Activated CD4-positive, alpha-beta T cell treated with anti-CD3 and anti-CD28 coated beads for 36 hours (primary cell): ENCODE data around the gene BBS9. TPM values are rescaled to one million over a fixed set of nuclear protein-coding genes. Genes with fewer than 3 reads are reported as not detected.
"Not testable (repeated sequence)": the region's sequence is repeated elsewhere in the genome, so short reads cannot be mapped to it uniquely, and the experiment has no call there.

Experiments
- ATAC-seq: fragments of 200-7000 bp; cut with Tn5 transposase; one replicate; pipeline ENCODE4 v1.10.0; 2021; ENCODE audit warnings: mild to moderate bottlenecking, moderate library complexity
- CTCF ChIA-PET: fragments of 350-600 bp; sonication (Branson Sonifier 250); formaldehyde crosslinking; loops from one replicate; lab custom pipeline; 2021; ENCODE audit warnings: antibody characterized with exemption; lab: Charles Lee
- POLR2A ChIA-PET: fragments of 350-600 bp; sonication (Branson Sonifier 250); formaldehyde crosslinking; loops from one replicate; lab custom pipeline; 2021; ENCODE audit warnings: antibody characterized with exemption, inconsistent platforms; lab: Charles Lee
- DNase-seq: peaks from one replicate; pipeline ENCODE4 v3.0.0-alpha.2; 2020
- H3K27ac Mint-ChIP-seq: one replicate; pipeline ENCODE4 v1.8.0; 2021; ENCODE audit warnings: mixed read lengths
- H3K27me3 Mint-ChIP-seq: one replicate; pipeline ENCODE4 v1.8.0; 2021; ENCODE audit warnings: mixed read lengths
- H3K36me3 Mint-ChIP-seq: one replicate; pipeline ENCODE4 v1.8.0; 2021; ENCODE audit warnings: low read depth, mixed read lengths
- H3K4me1 Mint-ChIP-seq: one replicate; pipeline ENCODE4 v1.8.0; 2021; ENCODE audit warnings: mixed read lengths
- H3K4me3 Mint-ChIP-seq: one replicate; pipeline ENCODE4 v1.8.0; 2021; ENCODE audit warnings: mild to moderate bottlenecking, moderate library complexity, mixed read lengths
- H3K9me3 Mint-ChIP-seq: one replicate; pipeline ENCODE4 v1.8.0; 2021; ENCODE audit warnings: low read depth, mixed read lengths
- intact Hi-C, 2 experiments: fragments of 100-400 bp; cut with DNase I in 1 of 2; cut with micrococcal nuclease in 1 of 2; formaldehyde crosslinking; loops; one replicate each; pipeline versions ENCODE4 v1.14.2 to v1.15.1; 2022 to 2024; cut with DNase I, micrococcal nuclease
- total RNA-seq, 2 experiments: library from RNA; stranded (reverse); gene quantifications; one replicate each; pipeline ENCODE4 v1.2.3, GENCODE V29; 2021

Gene BBS9
- 1 to 10 TPM; 4.1 to 9.9 TPM for total RNA-seq

- Mint-ChIP-seq H3K4me3 (peak within 1 kb of the TSS; percentile 95), H3K4me1 (peaks cover 16% of the 10 kb centered on the region), H3K9me3 (no peaks in the 10 kb centered on the region), H3K27me3 (no peaks in the 10 kb centered on the region), H3K27ac (peak within 1 kb of the TSS; percentile 89), H3K36me3 (peaks cover 3% of the 10 kb centered on the region)
- POLR2A ChIA-PET, result no interaction called here
- intact Hi-C loops, result loop anchor here (1.0 to 5.0 kb wide), 13 partner anchors 20 to 639 kb away; partner anchors contain the start of genes AVL9 (in 2 of the 2), RP9 (in 2 of the 2), KBTBD2 (in 1 of the 2) and LSM5 (in 1 of the 2)
- ATAC-seq, result peak; percentile 99
- CTCF ChIA-PET, result interaction anchor here (0.6 to 1.3 kb wide), 6 partner anchors 20 to 283 kb away, joined by 3 to 4 read pairs (median 4); partner anchors contain the start of gene RP9
- peak; percentile 96 for DNase-seq
These were observed at the start of gene BBS9 for GRCh38 chr7:33128990-33129805. BBS9 (plus strand) TSS chr7:33129564; CDS start chr7:33146253, 16,689 bp downstream.

- DNase-seq (no peak), ATAC-seq (no peak)
- CTCF ChIA-PET, result interaction anchor here (0.5 to 1.5 kb wide), 2 partner anchors 11 to 28 kb away, joined by 3 to 4 read pairs; no protein-coding TSS in a partner anchor
- Mint-ChIP-seq H3K4me3 (no peak overlapping the region), H3K27me3 (no peaks in the 10 kb centered on the region), H3K36me3 (no peaks in the 10 kb centered on the region), H3K9me3 (no peaks in the 10 kb centered on the region), H3K27ac (no peak overlapping the region), H3K4me1 (peaks cover 13% of the 10 kb centered on the region)
- POLR2A ChIA-PET, result no interaction called here
- intact Hi-C loops, result no loop called here
These were observed 49.3 kb upstream of the BBS9 start for GRCh38 chr7:33079763-33080690.

- POLR2A ChIA-PET, result no interaction called here
- CTCF ChIA-PET, result no interaction called here
- H3K27me3 Mint-ChIP-seq, result no peaks in the 10 kb centered on the region
- DNase-seq (no peak), ATAC-seq (no peak)
- intact Hi-C loops, result no loop called here
- no peak overlapping the region for H3K27ac Mint-ChIP-seq
- H3K4me3 Mint-ChIP-seq, result no peak overlapping the region
- H3K36me3 Mint-ChIP-seq, result no peaks in the 10 kb centered on the region
- no peaks in the 10 kb centered on the region for H3K4me1 Mint-ChIP-seq
- no peaks in the 10 kb centered on the region for H3K9me3 Mint-ChIP-seq
These were observed 42.0 kb upstream of the BBS9 start for GRCh38 chr7:33087356-33087755.

GRCh38 chr7:33087858-33088257 is 41.5 kb upstream of the BBS9 start:
- Mint-ChIP-seq H3K9me3 (no peaks in the 10 kb centered on the region), H3K27me3 (no peaks in the 10 kb centered on the region), H3K4me1 (no peaks in the 10 kb centered on the region), H3K27ac (no peak overlapping the region), H3K36me3 (no peaks in the 10 kb centered on the region), H3K4me3 (no peak overlapping the region)
- CTCF ChIA-PET, result no interaction called here
- intact Hi-C loops, result no loop called here
- ATAC-seq (no peak), DNase-seq (no peak)
- POLR2A ChIA-PET, result no interaction called here

GRCh38 chr7:33089142-33089541 is 40.2 kb upstream of the BBS9 start:
- no peak for DNase-seq
- intact Hi-C loops, result no loop called here
- Mint-ChIP-seq H3K4me1 (no peaks in the 10 kb centered on the region), H3K27me3 (no peaks in the 10 kb centered on the region), H3K4me3 (no peak overlapping the region), H3K27ac (no peak overlapping the region), H3K9me3 (no peaks in the 10 kb centered on the region), H3K36me3 (no peaks in the 10 kb centered on the region)
- ChIA-PET POLR2A (interaction anchor here (0.6 kb wide), 1 partner anchor 10 kb away, joined by 3 read pairs; no protein-coding TSS in a partner anchor), CTCF (no interaction called here)
- ATAC-seq, result no peak

- Mint-ChIP-seq H3K27me3 (no peaks in the 10 kb centered on the region), H3K4me1 (no peaks in the 10 kb centered on the region), H3K36me3 (peaks cover 9% of the 10 kb centered on the region), H3K9me3 (no peaks in the 10 kb centered on the region), H3K27ac (no peak overlapping the region), H3K4me3 (no peak overlapping the region)
- DNase-seq (no peak), ATAC-seq (no peak)
- ChIA-PET POLR2A (no interaction called here), CTCF (interaction anchor here (0.5 to 0.8 kb wide), 2 partner anchors 12 to 23 kb away, joined by 3 read pairs; no protein-coding TSS in a partner anchor)
- intact Hi-C loops, result no loop called here
These were observed 38.2 kb upstream of the BBS9 start for GRCh38 chr7:33091111-33091531.

- H3K27ac Mint-ChIP-seq, result no peak overlapping the region
- POLR2A ChIA-PET, result no interaction called here
- peaks cover 14% of the 10 kb centered on the region for H3K36me3 Mint-ChIP-seq
These were observed 37.6 kb upstream of the BBS9 start for GRCh38 chr7:33091641-33092191.

GRCh38 chr7:33093266-33093665 is 36.1 kb upstream of the BBS9 start:
- intact Hi-C loops, result no loop called here
- Mint-ChIP-seq H3K4me1 (no peaks in the 10 kb centered on the region), H3K36me3 (peaks cover 20% of the 10 kb centered on the region), H3K9me3 (no peaks in the 10 kb centered on the region), H3K27me3 (no peaks in the 10 kb centered on the region), H3K4me3 (no peak overlapping the region), H3K27ac (no peak overlapping the region)
- POLR2A ChIA-PET, result no interaction called here
- ATAC-seq, result no peak
- CTCF ChIA-PET, result interaction anchor here (1.5 kb wide), 1 partner anchor 246 kb away, joined by 3 read pairs; no protein-coding TSS in a partner anchor
- DNase-seq, result no peak

More at GRCh38 chr7:33091641-33092191, 37.6 kb upstream of the BBS9 start:
- Mint-ChIP-seq H3K27me3 (no peaks in the 10 kb centered on the region), H3K4me1 (no peaks in the 10 kb centered on the region), H3K9me3 (no peaks in the 10 kb centered on the region), H3K4me3 (no peak overlapping the region)
- ATAC-seq, result no peak
- intact Hi-C loops, result no loop called here
- CTCF ChIA-PET, result interaction anchor here (0.5 to 0.9 kb wide), 3 partner anchors 12 to 245 kb away, joined by 3 to 5 read pairs (median 3); no protein-coding TSS in a partner anchor
- no peak for DNase-seq

GRCh38 chr7:33094745-33095275 is 34.6 kb upstream of the BBS9 start:
- H3K27ac Mint-ChIP-seq, intact Hi-C loops, POLR2A ChIA-PET, H3K9me3 Mint-ChIP-seq, DNase-seq, H3K4me3 Mint-ChIP-seq, ATAC-seq, H3K4me1 Mint-ChIP-seq, H3K27me3 Mint-ChIP-seq: not testable (repeated sequence)
- peaks cover 32% of the 10 kb centered on the region for H3K36me3 Mint-ChIP-seq
- CTCF ChIA-PET, result interaction anchor here (1.0 kb wide), 1 partner anchor 14 kb away, joined by 4 read pairs; no protein-coding TSS in a partner anchor

- peaks cover 52% of the 10 kb centered on the region for H3K36me3 Mint-ChIP-seq
- no peak for DNase-seq
- H3K4me1 Mint-ChIP-seq, result peaks cover 7% of the 10 kb centered on the region
- ChIA-PET POLR2A (interaction anchor here (0.6 kb wide), 1 partner anchor 10 kb away, joined by 3 read pairs; no protein-coding TSS in a partner anchor), CTCF (interaction anchor here (0.7 to 1.4 kb wide), 2 partner anchors 9 to 253 kb away, joined by 3 to 7 read pairs; partner anchors contain the start of gene RP9)
- H3K27me3 Mint-ChIP-seq, result no peaks in the 10 kb centered on the region
- no peak for ATAC-seq
- no peak overlapping the region for H3K4me3 Mint-ChIP-seq
- intact Hi-C loops, result no loop called here
- no peak overlapping the region for H3K27ac Mint-ChIP-seq
- H3K9me3 Mint-ChIP-seq, result no peaks in the 10 kb centered on the region
These were observed 30.0 kb upstream of the BBS9 start for GRCh38 chr7:33099154-33099940.
